Adrenal gland (tissue), 5 donors: ENCODE results near the gene AGPAT4.

Source experiments
- POLR2A ChIP-seq, 2 donors: fragments of 450-650 bp; IDR thresholded peaks; one replicate each; pipeline ENCODE4 v1.6.1; 2017; ENCODE audit warnings: antibody characterized with exemption in 2 of 2, mild to moderate bottlenecking in 2 of 2, moderate library complexity in 1 of 2
- TF ChIP-seq, protein P1 (sequence below), 6 experiments: fragments of 450-650 bp in 4 of 6; fragments of 200-600 bp in 2 of 6; sonication (generic) in 1 of 6; IDR thresholded peaks; 1 replicate in 5 of 6; 2 replicates in 1 of 6; pipeline versions ENCODE4 v1.5.1 to v1.8.0; 2016 to 2021; ENCODE audit warnings: antibody characterized with exemption in 6 of 6, mild to moderate bottlenecking in 2 of 6, moderate library complexity in 1 of 6
- donor health status: DM: no; HTN: no; CAD: no.

DNA sequence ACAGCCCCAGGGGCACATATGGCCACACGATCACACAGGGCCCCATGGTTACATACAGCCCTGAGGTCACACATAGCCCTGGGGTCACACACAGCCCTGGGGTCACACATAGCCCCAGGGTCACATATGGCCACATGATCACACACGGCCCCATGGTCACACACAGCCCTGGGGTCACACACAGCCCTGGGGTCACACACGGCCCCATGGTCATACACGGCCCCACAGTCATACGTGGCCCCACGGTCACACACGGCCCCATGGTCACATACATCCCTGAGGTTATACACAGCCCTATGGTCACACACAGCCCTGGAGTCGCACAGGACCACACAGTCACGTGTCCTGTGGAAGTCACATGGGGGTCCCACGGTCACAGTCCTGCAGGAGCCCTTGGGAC is 120.1 kb downstream of the AGPAT4 start:
- TF ChIP-seq, protein P1, sequence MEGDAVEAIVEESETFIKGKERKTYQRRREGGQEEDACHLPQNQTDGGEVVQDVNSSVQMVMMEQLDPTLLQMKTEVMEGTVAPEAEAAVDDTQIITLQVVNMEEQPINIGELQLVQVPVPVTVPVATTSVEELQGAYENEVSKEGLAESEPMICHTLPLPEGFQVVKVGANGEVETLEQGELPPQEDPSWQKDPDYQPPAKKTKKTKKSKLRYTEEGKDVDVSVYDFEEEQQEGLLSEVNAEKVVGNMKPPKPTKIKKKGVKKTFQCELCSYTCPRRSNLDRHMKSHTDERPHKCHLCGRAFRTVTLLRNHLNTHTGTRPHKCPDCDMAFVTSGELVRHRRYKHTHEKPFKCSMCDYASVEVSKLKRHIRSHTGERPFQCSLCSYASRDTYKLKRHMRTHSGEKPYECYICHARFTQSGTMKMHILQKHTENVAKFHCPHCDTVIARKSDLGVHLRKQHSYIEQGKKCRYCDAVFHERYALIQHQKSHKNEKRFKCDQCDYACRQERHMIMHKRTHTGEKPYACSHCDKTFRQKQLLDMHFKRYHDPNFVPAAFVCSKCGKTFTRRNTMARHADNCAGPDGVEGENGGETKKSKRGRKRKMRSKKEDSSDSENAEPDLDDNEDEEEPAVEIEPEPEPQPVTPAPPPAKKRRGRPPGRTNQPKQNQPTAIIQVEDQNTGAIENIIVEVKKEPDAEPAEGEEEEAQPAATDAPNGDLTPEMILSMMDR (IDR thresholded peaks at IDR 0.05), result no peak
- TF ChIP-seq POLR2A (IDR thresholded peaks at IDR 0.05), result no peak
